HG03571 (cell line): Measurements from ENCODE around the gene TENM3.
"Not testable (repeated sequence)": the region's sequence is repeated elsewhere in the genome, so short reads cannot be mapped to it uniquely, and the experiment has no call there.

ENCODE experiments used
- ATAC-seq: cut with Tn5 transposase; IDR thresholded peaks from one replicate; pipeline ENCODE4 v1.9.1; 2021; ENCODE audit not compliant: unreplicated experiment

Gene TENM3

GRCh38 chr4:182243204-182243603 is at the start of gene TENM3:
TENM3 (plus strand) TSS chr4:182243402; CDS start chr4:182324021, 80,619 bp downstream.
- not testable (repeated sequence) for ATAC-seq

- ATAC-seq, result no peak
Measured at GRCh38 chr4:182194091-182194824, 48.9 kb upstream of the TENM3 start.

GRCh38 chr4:182197611-182198010 is 45.6 kb upstream of the TENM3 start:
- no peak for ATAC-seq

GRCh38 chr4:182201871-182202270 is 41.3 kb upstream of the TENM3 start:
- no peak for ATAC-seq

- no peak for ATAC-seq
Measured at GRCh38 chr4:182202650-182203049, 40.6 kb upstream of the TENM3 start.

- ATAC-seq, result no peak
Measured at GRCh38 chr4:182203872-182204411, 39.3 kb upstream of the TENM3 start.

- no peak for ATAC-seq
Measured at GRCh38 chr4:182205306-182205705, 37.9 kb upstream of the TENM3 start.

- no peak for ATAC-seq
Measured at GRCh38 chr4:182206266-182206665, 36.9 kb upstream of the TENM3 start.

- ATAC-seq, result no peak
Measured at GRCh38 chr4:182206916-182207315, 36.3 kb upstream of the TENM3 start.

- ATAC-seq, result no peak
Measured at GRCh38 chr4:182207830-182208396, 35.3 kb upstream of the TENM3 start.

GRCh38 chr4:182208526-182209050 is 34.6 kb upstream of the TENM3 start:
- ATAC-seq, result no peak

GRCh38 chr4:182212211-182212761 is 30.9 kb upstream of the TENM3 start:
- ATAC-seq, result no peak

GRCh38 chr4:182213004-182213403 is 30.2 kb upstream of the TENM3 start:
- no peak for ATAC-seq

GRCh38 chr4:182215148-182215547 is 28.1 kb upstream of the TENM3 start:
- no peak for ATAC-seq

- ATAC-seq, result no peak
Measured at GRCh38 chr4:182216005-182216404, 27.2 kb upstream of the TENM3 start.

GRCh38 chr4:182219411-182220056 is 23.7 kb upstream of the TENM3 start:
- no peak for ATAC-seq

- ATAC-seq, result no peak
Measured at GRCh38 chr4:182221987-182222386, 21.2 kb upstream of the TENM3 start.

GRCh38 chr4:182222766-182223165 is 20.4 kb upstream of the TENM3 start:
- no peak for ATAC-seq

GRCh38 chr4:182223708-182224107 is 19.5 kb upstream of the TENM3 start:
- ATAC-seq, result no peak

GRCh38 chr4:182224192-182224850 is 18.9 kb upstream of the TENM3 start:
- ATAC-seq, result no peak
